Measurements from ENCODE around the gene MSN. TPM values are rescaled to one million over a fixed set of nuclear protein-coding genes. Genes with fewer than 3 reads are reported as not detected.

Gene MSN
- total and polyA plus RNA-seq, 10 of the 15 experiments (the other 5 are each of a cell fraction or from before 2014, with no cell fraction given) = 93.8 to 432 (median 270) TPM

- TF ChIP-seq MYC (IDR thresholded peaks at IDR 0.05; ENCODE audit: insufficient read depth, insufficient read length, insufficient replicate concordance, low read length, severe bottlenecking) = no peak
- no peak for TF ChIP-seq IRF4 (IDR thresholded peaks at IDR 0.05; ENCODE audit: low read depth, low read length)
- no peak for TF ChIP-seq RFX5 (IDR thresholded peaks at IDR 0.05; ENCODE audit: low read depth, low read length)
- TF ChIP-seq HDAC2 (IDR thresholded peaks at IDR 0.05) = no peak
- TF ChIP-seq BRCA1 (IDR thresholded peaks at IDR 0.05; ENCODE audit: low read depth, low read length) = no peak
- no peak for TF ChIP-seq PML (IDR thresholded peaks at IDR 0.05; ENCODE audit: low read length)
- no peak for TF ChIP-seq ZNF274 (IDR thresholded peaks at IDR 0.05; ENCODE audit: insufficient read depth, insufficient read length)
- TF ChIP-seq SUZ12 (IDR thresholded peaks at IDR 0.05; ENCODE audit: unreplicated experiment) = no peak
Observed at GRCh38 chrX:65677954-65678469, 10.6 kb downstream of the MSN start (continued).

GRCh38 chrX:65679071-65679540 lies 11.7 kb downstream of the MSN start:
- Histone ChIP-seq H3K79me2 (ENCODE audit: control insufficient read depth, insufficient read depth, low read length) (peaks cover 84% of the 10 kb centered on the region), H3K27me3 (replicated peaks in 1 of 2; ENCODE audit: control insufficient read depth in 2 of 2, insufficient read depth in 2 of 2, low read length in 1 of 2) (no peaks in the 10 kb centered on the region), H3K4me1 (ENCODE audit: control insufficient read depth, insufficient read depth, low read length) (peaks cover 11% of the 10 kb centered on the region), H3K4me2 (ENCODE audit: control insufficient read depth, insufficient read depth) (no peak overlapping the region; the same call in 1 of the 2 replicates), H4K20me1 (ENCODE audit: control insufficient read depth, insufficient read depth) (no peaks in the 10 kb centered on the region), H3K9ac (ENCODE audit: control insufficient read depth, insufficient read depth, low read length) (no peak overlapping the region), H3K9me3 (replicated peaks; ENCODE audit: control insufficient read depth, insufficient read depth, low read length) (no peaks in the 10 kb centered on the region), H3K4me3 (peak overlapping the region; percentile 17; the same call in 1 of the 2 replicates), H3K36me3 (ENCODE audit: control insufficient read depth in 2 of 2, insufficient read depth in 2 of 2, low read length in 1 of 2) (peaks cover 0 to 3% of the 10 kb centered on the region in 2 experiments; a peak in 1 of 4 replicates), H3K27ac (ENCODE audit: control insufficient read depth, insufficient read depth) (no peak overlapping the region; the same call in 1 of the 2 replicates), H2AFZ (ENCODE audit: control insufficient read depth, low read depth, low read length) (no peak overlapping the region)
- ChIA-PET RAD21 (ENCODE audit: unreplicated experiment) (interaction anchor here (0.8 to 2.0 kb wide), 5 partner anchors 9 to 44 kb away, joined by 3 to 10 read pairs (median 5); no protein-coding TSS in a partner anchor), SMC1A (ENCODE audit: uncharacterized antibody, unreplicated experiment) (interaction anchor here (0.8 to 5.3 kb wide), 6 partner anchors 9 to 307 kb away, joined by 3 to 59 read pairs (median 6); no protein-coding TSS in a partner anchor), POLR2A (interaction anchor here (1.0 to 1.8 kb wide), 3 partner anchors 9 to 14 kb away, joined by 3 to 4 read pairs (median 3); no protein-coding TSS in a partner anchor), CTCF (interaction anchor here (0.6 to 1.3 kb wide), 5 partner anchors 10 to 81 kb away, joined by 3 to 5 read pairs (median 3); no protein-coding TSS in a partner anchor)
- no peak for DNase-seq (ENCODE audit: low read depth, low spot score)
- in situ Hi-C loops (cut with MboI) = no loop called here
- WGBS (ENCODE audit: insufficient coverage, insufficient replicate concordance, low lambda C conversion rate, missing lambda C conversion rate) = 0% methylated on average over 1 of the region's 1 CpG
- intact Hi-C loops (cut with micrococcal nuclease; ENCODE audit: unreplicated experiment) = no loop called here
- BruUV-seq (replicated peaks) = no TSS peak
- FAIRE-seq = no peak
- ATAC-seq = 0 out of 3 replicates have a peak, but pooled peaks have one; percentile 10
- no peak for TF ChIP-seq ZSCAN29 (IDR thresholded peaks at IDR 0.05)
- no peak for TF ChIP-seq TARDBP (IDR thresholded peaks at IDR 0.05; ENCODE audit: borderline replicate concordance)
- TF ChIP-seq ZBTB11 (CRISPR knock-in tag; IDR thresholded peaks at IDR 0.05) = no peak
- TF ChIP-seq RAD51 (IDR thresholded peaks at IDR 0.05) = no peak
- TF ChIP-seq YY1 (IDR thresholded peaks at IDR 0.05; ENCODE audit: low read depth, low read length) = no peak
- no peak for TF ChIP-seq BRCA1 (IDR thresholded peaks at IDR 0.05; ENCODE audit: low read depth, low read length)
- no peak for TF ChIP-seq GATAD2B (conservative IDR thresholded peaks at IDR 0.05; ENCODE audit: low read depth)
- no peak for TF ChIP-seq HDAC2 (IDR thresholded peaks at IDR 0.05)
- TF ChIP-seq IKZF1 (conservative IDR thresholded peaks at IDR 0.05) = no peak
- TF ChIP-seq HDGF (IDR thresholded peaks at IDR 0.05) = no peak
- no peak for TF ChIP-seq ZNF274 (IDR thresholded peaks at IDR 0.05; ENCODE audit: insufficient read depth, insufficient read length)

Data from GM12878 (cell line).